SU-DHL-6 (cell line): ENCODE data around the gene CYP2W1.
"Not testable (repeated sequence)": the region's sequence is repeated elsewhere in the genome, so short reads cannot be mapped to it uniquely, and the experiment has no call there.

ENCODE experiments used
- EZH2phosphoT487 ChIP-seq: fragments of 200-600 bp; sonication (generic), shearing (Covaris generic); conservative IDR thresholded peaks from 2 replicates; pipeline ENCODE4 v1.6.1; 2018; ENCODE audit warnings: mild to moderate bottlenecking, antibody characterized with exemption, low read length, moderate library complexity, mixed read lengths
- TF ChIP-seq, protein P1 (sequence below): fragments of 200-600 bp; sonication (generic); IDR thresholded peaks from one replicate; pipeline ENCODE4 v1.5.1; 2017; ENCODE audit warnings: antibody characterized with exemption, mild to moderate bottlenecking, low read length, moderate library complexity; ENCODE audit not compliant: insufficient read depth, poor library complexity, severe bottlenecking

DNA sequence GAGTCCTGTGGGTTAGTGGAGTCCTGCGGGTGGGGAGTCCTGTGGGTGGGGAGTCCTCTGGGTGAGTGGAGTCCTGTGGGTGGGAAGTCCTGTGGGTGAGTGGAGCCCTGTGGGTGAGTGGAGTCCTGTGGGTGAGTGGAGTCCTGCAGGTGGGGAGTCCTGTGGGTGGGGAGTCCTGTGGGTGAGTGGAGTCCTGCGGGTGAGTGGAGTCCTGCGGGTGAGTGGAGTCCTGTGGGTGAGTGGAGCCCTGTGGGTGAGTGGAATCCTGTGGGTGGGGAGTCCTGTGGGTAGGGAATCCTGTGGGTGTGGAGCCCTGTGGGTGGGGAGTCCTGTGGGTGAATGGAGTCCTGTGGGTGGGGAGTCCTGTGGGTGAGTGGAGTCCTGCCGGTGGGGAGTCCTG is 19.0 kb downstream of the CYP2W1 start:
- TF ChIP-seq, protein P1, sequence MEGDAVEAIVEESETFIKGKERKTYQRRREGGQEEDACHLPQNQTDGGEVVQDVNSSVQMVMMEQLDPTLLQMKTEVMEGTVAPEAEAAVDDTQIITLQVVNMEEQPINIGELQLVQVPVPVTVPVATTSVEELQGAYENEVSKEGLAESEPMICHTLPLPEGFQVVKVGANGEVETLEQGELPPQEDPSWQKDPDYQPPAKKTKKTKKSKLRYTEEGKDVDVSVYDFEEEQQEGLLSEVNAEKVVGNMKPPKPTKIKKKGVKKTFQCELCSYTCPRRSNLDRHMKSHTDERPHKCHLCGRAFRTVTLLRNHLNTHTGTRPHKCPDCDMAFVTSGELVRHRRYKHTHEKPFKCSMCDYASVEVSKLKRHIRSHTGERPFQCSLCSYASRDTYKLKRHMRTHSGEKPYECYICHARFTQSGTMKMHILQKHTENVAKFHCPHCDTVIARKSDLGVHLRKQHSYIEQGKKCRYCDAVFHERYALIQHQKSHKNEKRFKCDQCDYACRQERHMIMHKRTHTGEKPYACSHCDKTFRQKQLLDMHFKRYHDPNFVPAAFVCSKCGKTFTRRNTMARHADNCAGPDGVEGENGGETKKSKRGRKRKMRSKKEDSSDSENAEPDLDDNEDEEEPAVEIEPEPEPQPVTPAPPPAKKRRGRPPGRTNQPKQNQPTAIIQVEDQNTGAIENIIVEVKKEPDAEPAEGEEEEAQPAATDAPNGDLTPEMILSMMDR: not testable (repeated sequence)
- not testable (repeated sequence) for TF ChIP-seq EZH2phosphoT487
